ENCODE data around the gene GALNT17.
"Not testable (repeated sequence)": the region's sequence is repeated elsewhere in the genome, so short reads cannot be mapped to it uniquely, and the experiment has no call there.

Gene GALNT17

DNA sequence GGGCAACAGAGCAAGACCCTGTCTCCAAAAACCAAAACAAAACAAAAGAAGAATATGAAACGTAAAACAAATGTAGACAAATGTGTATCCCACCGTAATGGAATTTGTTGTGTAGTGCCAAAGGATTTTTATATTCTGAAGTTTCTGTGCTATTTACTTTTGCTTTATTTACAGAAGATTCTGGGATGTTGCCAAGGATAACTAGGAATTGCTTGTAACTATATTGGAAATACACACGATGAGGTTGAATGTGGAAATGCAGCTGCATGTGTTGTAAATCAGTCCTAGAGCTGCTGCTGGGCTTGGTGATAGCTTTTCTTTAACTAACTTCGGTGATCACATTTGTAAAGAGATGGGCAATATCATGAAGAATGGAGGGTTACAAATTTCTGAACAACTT is 39.5 kb downstream of the GALNT17 start:
- no peak for DNase-seq

DNA sequence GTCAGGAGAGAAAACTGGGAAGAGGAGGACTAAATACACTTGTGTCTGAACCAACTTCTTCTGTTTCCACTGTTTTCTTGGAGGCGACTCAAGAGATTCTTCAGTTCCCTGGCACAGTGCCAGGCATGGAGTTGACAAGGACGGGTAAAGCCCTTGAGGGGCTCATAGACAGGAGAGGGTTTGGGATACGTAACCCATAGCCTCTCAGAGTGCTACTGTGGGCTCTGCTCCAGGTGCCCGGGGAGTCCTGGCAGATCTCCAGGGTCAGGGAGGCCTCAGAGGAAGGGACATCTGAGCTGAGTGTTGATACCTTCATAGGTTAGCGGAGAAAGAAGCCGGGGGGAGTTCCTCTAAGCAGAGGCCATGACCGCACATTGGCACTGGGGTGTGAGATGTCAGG is 42.0 kb downstream of the GALNT17 start:
- no peak for DNase-seq

GRCh38 chr7:71182438-71182935 is 50.5 kb downstream of the GALNT17 start:
- DNase-seq = no peak

GRCh38 chr7:71184136-71184535 is 52.2 kb downstream of the GALNT17 start:
- no peak for DNase-seq

DNA sequence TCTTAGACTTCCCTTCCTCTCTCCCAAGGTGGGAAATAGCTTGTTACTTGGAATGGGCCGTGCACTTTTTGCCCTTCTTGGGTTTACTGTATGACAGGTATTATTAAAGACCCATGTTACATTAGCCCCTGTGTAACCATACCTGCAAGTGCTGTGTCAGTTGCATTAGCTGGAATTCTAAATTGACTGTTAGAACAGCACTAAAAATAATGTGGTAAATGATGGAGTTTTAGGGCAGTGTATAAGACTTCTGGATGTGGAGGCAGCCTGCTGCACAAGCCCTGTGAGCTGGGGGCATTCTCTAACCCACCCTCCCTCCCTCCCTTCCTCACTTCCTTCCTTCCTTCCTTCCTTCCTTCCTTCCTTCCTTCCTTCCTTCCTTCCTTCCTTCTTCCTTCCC is 52.7 kb downstream of the GALNT17 start:
- no peak for DNase-seq

DNA sequence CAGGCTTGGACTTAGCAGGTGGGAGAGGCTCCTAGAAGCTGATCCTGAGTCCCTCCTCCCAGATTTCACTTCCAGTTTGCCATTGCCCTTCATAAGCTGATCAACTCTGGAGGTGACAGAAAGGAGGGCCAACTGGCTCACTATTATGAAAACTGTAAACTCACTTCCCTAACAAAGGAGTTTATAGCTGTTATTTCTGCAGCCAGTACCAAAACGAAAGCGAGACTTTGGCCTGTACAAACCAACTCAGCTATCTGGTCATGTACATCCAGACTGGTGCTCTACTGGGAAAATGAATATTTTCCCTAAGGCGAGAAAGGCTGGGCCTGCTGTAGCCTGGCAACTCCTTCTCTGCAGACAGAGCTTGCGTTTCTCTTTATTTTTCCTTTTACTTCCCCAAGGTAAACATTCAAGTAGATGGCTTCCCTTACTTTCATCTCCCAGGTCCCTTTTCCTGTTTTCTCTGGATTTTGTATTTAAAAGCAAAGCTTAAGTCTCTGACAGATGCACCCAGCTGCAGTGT is 54.7 kb downstream of the GALNT17 start:
- DNase-seq = no peak

GRCh38 chr7:71191771-71192170 is 59.8 kb downstream of the GALNT17 start:
- no peak for DNase-seq

DNA sequence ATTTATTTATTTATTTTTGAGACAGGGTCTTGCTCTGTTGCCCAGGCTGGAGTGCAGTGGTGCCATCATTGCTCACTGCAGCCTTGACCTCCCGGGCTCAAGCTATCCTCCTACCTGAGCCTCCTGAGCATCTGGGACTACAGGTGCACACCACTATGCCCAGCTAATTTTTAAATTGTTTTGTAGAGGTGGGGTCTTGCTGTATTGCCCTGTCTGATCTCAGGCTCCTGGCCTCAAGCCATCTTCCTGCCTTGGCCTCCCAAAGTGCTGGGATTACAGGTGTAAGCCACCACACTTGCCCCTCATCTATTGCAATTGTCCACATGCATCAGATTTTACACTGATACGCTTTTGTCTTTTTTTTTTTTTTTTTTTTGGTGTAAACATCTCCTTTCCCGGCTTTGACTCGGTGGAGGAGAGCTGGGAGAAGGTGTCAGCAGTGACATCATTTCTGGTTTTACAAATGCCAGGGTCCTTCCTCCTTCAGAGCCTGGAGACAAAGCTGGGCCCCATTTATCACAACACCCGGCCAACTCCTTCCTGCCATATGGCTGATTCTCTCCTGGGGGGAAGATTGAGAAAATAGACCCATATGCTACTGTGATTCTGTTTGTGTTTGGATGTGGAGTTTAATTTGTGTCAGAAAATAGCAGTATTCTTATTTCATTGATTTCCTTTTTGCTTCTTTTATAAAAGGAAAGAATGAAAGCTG is 61.3 kb downstream of the GALNT17 start:
- DNase-seq = no peak

- DNase-seq = no peak
These were observed 66.4 kb downstream of the GALNT17 start for GRCh38 chr7:71198391-71198790.

- DNase-seq = no peak
These were observed 66.9 kb downstream of the GALNT17 start for GRCh38 chr7:71198887-71199286.

DNA sequence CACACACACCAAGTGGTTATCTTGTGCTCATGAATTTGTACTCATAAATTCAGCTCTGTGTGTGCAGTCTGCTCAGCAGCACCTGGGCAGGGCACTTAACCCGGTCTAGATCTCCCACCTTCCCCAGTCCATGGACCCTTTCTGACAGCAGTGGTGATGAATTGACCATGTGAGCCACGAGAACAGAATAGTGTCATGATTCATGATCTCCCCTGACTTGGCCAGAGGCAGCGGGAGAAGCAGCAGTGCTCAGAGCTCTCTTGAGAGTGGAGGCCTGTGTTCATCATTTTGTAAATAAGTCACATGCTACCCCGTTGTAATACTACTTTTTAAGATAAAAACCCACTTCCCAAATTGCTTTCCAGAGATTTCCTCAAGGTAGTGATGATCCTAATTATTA is 74.2 kb downstream of the GALNT17 start:
- DNase-seq = no peak

- no peak for DNase-seq
These were observed 76.9 kb downstream of the GALNT17 start for GRCh38 chr7:71208881-71209280.

DNA sequence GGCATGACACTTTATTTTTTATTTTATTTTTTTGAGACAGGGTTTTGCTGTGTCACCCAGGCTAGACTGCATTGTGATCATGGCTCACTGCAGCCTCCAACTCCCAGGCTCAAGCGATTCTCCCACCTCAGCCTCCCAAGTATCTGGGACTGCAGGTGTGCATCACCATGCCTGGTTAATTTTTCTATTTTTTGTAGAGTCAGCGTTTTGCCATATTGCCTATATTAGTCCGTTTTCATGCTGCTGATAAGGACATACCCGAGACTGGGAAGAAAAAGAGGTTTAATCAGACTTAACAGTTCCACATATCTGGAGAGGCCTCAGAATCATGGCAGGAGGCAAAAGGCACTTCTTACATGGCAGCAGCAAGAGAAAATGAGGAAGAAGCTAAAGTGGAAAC is 77.5 kb downstream of the GALNT17 start:
- not testable (repeated sequence) for DNase-seq

DNA sequence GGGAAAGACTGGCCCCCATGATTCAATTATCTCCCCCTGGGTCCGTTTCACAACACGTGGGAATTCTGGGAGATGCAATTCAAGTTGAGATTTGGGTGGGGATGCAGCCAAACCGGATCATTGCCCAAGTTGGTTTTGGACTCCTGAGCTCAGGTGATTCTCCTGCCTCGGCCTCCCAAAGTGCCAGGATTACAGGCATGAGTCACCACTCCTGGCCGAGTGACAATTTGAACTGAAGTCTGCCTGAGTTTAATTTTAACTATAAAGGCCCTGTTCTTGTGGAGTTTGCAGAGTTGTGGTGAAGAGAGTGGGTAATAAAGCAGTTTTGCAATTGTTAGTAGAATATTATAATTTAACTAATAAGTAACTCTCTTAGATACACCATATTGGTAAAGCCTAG is 78.3 kb downstream of the GALNT17 start:
- no peak for DNase-seq

GRCh38 chr7:71212433-71212832 is 80.5 kb downstream of the GALNT17 start:
- DNase-seq = not testable (repeated sequence)

DNA sequence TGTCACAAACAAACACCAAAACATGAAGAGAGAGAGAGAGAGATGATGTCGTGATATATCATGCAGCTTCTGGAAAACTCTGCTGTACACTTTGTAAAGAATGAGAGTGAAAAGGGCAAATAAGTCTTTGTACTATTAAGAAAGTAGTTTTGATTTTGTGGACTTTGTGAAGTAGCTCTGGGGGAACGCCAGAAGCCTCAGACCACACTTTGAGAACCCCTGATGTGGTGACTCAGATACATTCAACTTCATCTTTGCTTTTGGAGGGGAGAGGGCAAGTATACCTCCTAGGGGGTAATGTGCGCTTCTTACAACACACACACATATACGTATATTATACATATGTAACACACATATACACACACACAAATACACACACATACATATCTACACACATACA is 84.3 kb downstream of the GALNT17 start:
- DNase-seq = no peak

GRCh38 chr7:71220210-71220695 is 88.3 kb downstream of the GALNT17 start:
- DNase-seq = no peak

DNA sequence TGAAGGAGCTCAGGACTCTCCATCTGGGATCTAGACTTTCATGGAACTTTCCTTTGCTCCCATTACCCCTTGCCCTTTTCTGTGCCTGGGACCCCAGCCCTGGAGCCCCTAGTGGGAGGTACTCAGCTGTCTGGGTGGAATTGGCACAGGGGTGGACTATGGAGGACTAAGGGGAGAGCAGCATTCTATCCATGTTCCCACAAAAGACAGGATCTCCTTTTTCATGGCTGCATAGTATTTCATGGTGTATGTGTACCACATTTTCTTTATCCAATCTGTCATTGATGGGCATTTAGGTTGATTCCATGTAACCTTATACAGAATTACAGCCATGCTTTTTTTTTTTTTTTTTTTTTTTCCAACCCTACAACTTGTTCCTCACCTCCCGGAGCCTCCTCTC is 89.1 kb downstream of the GALNT17 start:
- DNase-seq = no peak

- DNase-seq = no peak
These were observed 89.6 kb downstream of the GALNT17 start for GRCh38 chr7:71221549-71221948.

- DNase-seq = no peak
These were observed 95.2 kb downstream of the GALNT17 start for GRCh38 chr7:71227126-71227525.

DNA sequence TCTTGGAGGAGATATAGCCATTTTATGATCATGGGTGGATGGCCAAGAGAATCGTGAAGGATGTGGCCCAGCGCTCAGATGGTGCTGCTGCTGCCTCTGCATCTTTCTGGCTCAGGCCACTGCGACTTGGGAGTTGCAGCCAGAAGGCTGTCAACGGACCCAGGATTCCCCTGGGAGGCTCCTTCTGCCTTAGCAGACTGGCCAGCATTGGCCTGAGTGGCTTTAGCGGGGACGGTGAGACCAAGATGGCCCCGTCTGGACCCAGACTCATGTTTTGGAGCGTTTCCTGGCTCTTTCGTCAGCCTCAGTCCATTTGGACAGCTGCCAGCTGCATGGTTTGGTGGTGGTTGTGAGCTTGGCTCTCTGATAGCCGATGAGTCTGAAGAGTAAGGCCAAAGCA is 97.2 kb downstream of the GALNT17 start:
- no peak for DNase-seq

- DNase-seq = no peak
These were observed 97.8 kb downstream of the GALNT17 start for GRCh38 chr7:71229699-71230098.

DNA sequence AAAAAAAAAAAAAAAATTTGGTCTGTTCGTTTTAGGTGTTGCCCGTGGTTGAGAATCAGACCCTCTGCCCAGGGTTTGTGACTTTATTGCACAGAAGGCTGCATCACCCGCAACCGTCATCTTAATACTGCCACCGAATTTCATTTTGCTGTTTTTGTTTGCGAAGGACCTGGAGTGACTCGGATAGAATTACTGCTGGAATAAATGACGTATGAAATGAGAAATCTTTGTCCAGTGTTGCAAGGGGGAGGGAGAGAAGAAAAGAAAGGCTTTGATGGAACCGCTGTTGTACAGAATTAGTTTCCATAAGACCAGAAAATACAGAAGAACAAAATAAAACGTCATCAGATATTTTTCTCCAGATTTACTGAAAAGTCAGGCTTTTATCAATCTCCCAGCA is 103.3 kb downstream of the GALNT17 start:
- no peak for DNase-seq

- no peak for DNase-seq
These were observed 104.5 kb downstream of the GALNT17 start for GRCh38 chr7:71236230-71237105.
